Breast epithelium (tissue), 4 donors: ENCODE results near the gene ZNF444. TPM values are rescaled to one million over a fixed set of nuclear protein-coding genes. Genes with fewer than 3 reads are reported as not detected.

Experiments used
- DNase-seq, 2 donors: peaks; one replicate each; pipeline ENCODE4 v3.0.0-alpha.2; 2019; ENCODE audit warnings: low spot score in 2 of 2
- H3K27ac ChIP-seq, 2 donors: fragments of 200-600 bp; sonication (generic) in 1 of 2; one replicate each; pipeline ENCODE4 v1.5.1; 2016 to 2019; ENCODE audit warnings: mild to moderate bottlenecking in 1 of 2
- H3K27me3 ChIP-seq, 2 donors: fragments of 200-600 bp; sonication (generic) in 1 of 2; one replicate each; pipeline versions ENCODE4 v1.5.1 to v1.6.0; 2017 to 2019; ENCODE audit warnings: control low read depth in 1 of 2, mild to moderate bottlenecking in 1 of 2
- H3K36me3 ChIP-seq: fragments of 200-600 bp; one replicate; pipeline ENCODE4 v1.5.1; 2019
- H3K4me1 ChIP-seq, 2 donors: fragments of 200-600 bp; sonication (generic); one replicate each; pipeline ENCODE4 v1.5.1; 2016 to 2019; ENCODE audit warnings: control low read depth in 1 of 2
- H3K4me3 ChIP-seq, 3 donors: fragments of 200-600 bp; sonication (generic); 1 replicate in 2 of 3; 2 replicates in 1 of 3; pipeline ENCODE4 v1.5.1; 2016 to 2019; ENCODE audit warnings: mild to moderate bottlenecking in 3 of 3, moderate library complexity in 2 of 3
- H3K9me3 ChIP-seq, 2 donors: fragments of 200-600 bp; sonication (generic) in 1 of 2; one replicate each; pipeline ENCODE4 v1.5.1; 2016 to 2019; ENCODE audit warnings: control low read depth in 1 of 2
- POLR2A ChIP-seq: fragments of 450-650 bp; IDR thresholded peaks from one replicate; pipeline ENCODE4 v1.6.1; 2016; ENCODE audit warnings: antibody characterized with exemption, mild to moderate bottlenecking, moderate library complexity
- POLR2AphosphoS5 ChIP-seq, 3 donors: sonication (generic); formaldehyde crosslinking; IDR thresholded peaks; one replicate each; pipeline ENCODE4 v1.6.1; 2017; ENCODE audit warnings: antibody characterized with exemption in 3 of 3
- intact Hi-C: fragments of 100-400 bp; cut with DNase I; formaldehyde crosslinking; loops from one replicate; pipeline ENCODE4 v1.15.1; 2023; ENCODE audit warnings: low total_unique reads
- total RNA-seq, 3 donors: library from RNA; depleted of rRNA; stranded (reverse); fragments of >200 nt; gene quantifications; one replicate each; pipeline ENCODE4 v1.1.0, GENCODE V29; 2016
- TF ChIP-seq, protein P1 (sequence below), 3 donors: fragments of 450-650 bp; IDR thresholded peaks; one replicate each; pipeline ENCODE4 v1.5.1; 2016 to 2017; ENCODE audit warnings: antibody characterized with exemption in 3 of 3, mild to moderate bottlenecking in 3 of 3, moderate library complexity in 3 of 3

Gene ZNF444
- total RNA-seq, 3 donors from 2014 or later = 13.9 to 38.5 (median 33.1) TPM

DNA sequence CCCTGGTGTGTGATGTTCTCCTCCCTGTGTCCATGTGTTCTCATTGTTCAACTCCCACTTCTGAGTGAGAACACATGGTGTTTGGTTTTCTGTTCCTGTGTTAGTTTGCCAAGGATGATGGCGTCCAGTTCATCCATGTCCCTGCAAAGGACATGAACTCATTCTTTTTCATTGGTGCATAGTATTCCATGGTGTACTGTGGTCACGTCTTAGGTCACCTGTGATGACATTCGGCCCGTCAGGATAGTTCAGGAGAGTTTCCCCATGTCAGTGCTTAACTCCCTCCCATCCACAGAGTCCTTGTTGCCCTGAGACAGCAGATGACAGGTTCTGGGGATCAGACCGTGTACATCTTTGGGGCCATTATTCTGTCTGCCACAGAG lies 8.6 kb downstream of the ZNF444 start:
- no peak overlapping the region for H3K27ac ChIP-seq
- TF ChIP-seq, protein P1, sequence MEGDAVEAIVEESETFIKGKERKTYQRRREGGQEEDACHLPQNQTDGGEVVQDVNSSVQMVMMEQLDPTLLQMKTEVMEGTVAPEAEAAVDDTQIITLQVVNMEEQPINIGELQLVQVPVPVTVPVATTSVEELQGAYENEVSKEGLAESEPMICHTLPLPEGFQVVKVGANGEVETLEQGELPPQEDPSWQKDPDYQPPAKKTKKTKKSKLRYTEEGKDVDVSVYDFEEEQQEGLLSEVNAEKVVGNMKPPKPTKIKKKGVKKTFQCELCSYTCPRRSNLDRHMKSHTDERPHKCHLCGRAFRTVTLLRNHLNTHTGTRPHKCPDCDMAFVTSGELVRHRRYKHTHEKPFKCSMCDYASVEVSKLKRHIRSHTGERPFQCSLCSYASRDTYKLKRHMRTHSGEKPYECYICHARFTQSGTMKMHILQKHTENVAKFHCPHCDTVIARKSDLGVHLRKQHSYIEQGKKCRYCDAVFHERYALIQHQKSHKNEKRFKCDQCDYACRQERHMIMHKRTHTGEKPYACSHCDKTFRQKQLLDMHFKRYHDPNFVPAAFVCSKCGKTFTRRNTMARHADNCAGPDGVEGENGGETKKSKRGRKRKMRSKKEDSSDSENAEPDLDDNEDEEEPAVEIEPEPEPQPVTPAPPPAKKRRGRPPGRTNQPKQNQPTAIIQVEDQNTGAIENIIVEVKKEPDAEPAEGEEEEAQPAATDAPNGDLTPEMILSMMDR (IDR thresholded peaks at IDR 0.05) = no peak
- TF ChIP-seq POLR2AphosphoS5 (IDR thresholded peaks at IDR 0.05) = no peak
- no peak for TF ChIP-seq POLR2A
- H3K4me3 ChIP-seq = no peak overlapping the region
- no peak for DNase-seq
- no peaks in the 10 kb centered on the region for H3K27me3 ChIP-seq
- no peaks in the 10 kb centered on the region for H3K9me3 ChIP-seq
- no peaks in the 10 kb centered on the region for H3K4me1 ChIP-seq
- intact Hi-C loops = no loop called here
- no peaks in the 10 kb centered on the region for H3K36me3 ChIP-seq

GRCh38 chr19:56150358-56150757 lies 9.3 kb downstream of the ZNF444 start:
- Histone ChIP-seq H3K27me3 (no peaks in the 10 kb centered on the region), H3K9me3 (no peaks in the 10 kb centered on the region), H3K4me3 (no peak overlapping the region), H3K4me1 (no peaks in the 10 kb centered on the region), H3K27ac (no peak overlapping the region), H3K36me3 (no peaks in the 10 kb centered on the region)
- DNase-seq = no peak
- intact Hi-C loops = no loop called here
- TF ChIP-seq POLR2AphosphoS5 (IDR thresholded peaks at IDR 0.05) (no peak), POLR2A (no peak)
- TF ChIP-seq, protein P1 (IDR thresholded peaks at IDR 0.05) = no peak

DNA sequence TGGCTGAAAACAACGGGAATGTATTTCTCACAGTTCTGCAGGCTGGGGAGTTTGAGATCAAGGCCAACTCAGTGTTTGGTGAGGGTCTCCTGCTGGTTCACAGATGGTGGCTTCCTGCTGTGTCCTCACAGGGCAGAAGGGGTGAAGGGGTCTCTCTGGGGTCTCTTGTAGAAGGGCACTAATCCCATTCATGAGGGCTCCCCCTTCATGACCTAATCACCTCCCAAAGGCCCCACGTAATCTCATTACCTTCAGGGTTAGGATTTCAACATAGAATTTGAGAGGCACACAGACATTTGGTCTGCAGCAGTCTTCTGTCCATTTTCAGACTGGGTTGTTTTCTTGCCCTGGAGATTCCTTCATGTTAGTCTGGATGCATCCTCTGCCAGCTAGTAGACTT lies 11.6 kb downstream of the ZNF444 start:
- H3K9me3 ChIP-seq = no peaks in the 10 kb centered on the region
- DNase-seq = no peak
- H3K36me3 ChIP-seq = no peaks in the 10 kb centered on the region
- no peak overlapping the region for H3K4me3 ChIP-seq
- intact Hi-C loops = no loop called here
- H3K4me1 ChIP-seq = no peaks in the 10 kb centered on the region
- H3K27me3 ChIP-seq = no peaks in the 10 kb centered on the region
- no peak overlapping the region for H3K27ac ChIP-seq
- TF ChIP-seq POLR2A (no peak), POLR2AphosphoS5 (IDR thresholded peaks at IDR 0.05) (no peak)
- TF ChIP-seq, protein P1 (IDR thresholded peaks at IDR 0.05) = no peak

DNA sequence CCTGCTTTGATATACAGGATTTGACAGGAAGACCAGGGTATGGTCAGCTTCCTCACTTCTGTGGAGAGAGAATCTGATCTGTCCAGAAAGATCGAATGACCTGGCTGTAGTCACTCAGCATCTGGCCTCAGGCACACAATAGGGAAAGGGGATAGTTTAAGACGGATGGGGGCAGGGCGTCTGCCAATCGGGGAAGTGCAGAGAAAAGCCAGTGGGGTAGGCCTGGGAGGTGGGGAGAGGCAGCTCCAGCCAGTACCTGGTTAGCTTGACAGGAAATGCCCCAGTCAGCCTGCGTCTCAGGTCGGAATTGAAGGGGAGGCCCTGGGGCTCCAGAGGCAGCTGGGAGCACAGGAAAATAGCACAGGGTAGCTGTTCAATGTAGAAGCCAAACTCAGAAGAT lies 12.4 kb downstream of the ZNF444 start:
- no peak for DNase-seq
- Histone ChIP-seq H3K4me1 (no peaks in the 10 kb centered on the region), H3K4me3 (no peak overlapping the region), H3K27me3 (no peaks in the 10 kb centered on the region), H3K36me3 (no peaks in the 10 kb centered on the region), H3K27ac (no peak overlapping the region), H3K9me3 (no peaks in the 10 kb centered on the region)
- intact Hi-C loops = no loop called here
- TF ChIP-seq POLR2A = no peak
- TF ChIP-seq, protein P1 (IDR thresholded peaks at IDR 0.05) = no peak
- no peak for TF ChIP-seq POLR2AphosphoS5 (IDR thresholded peaks at IDR 0.05)

DNA sequence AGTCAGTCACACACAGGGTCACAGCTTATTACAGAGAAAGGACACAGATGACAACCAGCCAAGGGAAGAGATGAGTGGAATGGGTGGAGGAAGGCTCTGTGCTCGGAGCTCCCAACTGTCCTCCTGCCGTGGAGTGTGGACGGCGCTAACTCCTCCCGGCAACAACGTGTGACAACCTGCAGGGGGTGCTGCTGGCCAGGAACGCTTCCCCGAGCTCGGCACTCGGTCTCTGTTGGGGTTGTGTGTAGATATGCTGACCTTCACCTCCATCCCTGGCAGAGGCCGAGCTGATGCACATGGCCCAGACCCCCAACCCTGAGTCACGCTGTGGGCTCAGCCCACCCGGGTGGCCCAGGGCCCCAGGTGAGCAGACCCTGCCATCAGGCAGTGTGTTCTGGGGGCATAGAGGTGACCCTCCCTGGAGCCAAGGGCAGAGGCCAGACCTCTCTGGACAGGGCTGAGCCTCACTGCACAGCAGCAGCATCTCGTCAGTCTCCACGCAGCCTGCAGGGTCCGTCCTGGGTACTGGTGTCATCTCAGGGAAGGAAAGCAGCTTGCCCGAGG lies 14.1 kb downstream of the ZNF444 start:
- Histone ChIP-seq H3K4me3 (no peak overlapping the region), H3K27me3 (no peaks in the 10 kb centered on the region), H3K27ac (no peak overlapping the region), H3K9me3 (no peaks in the 10 kb centered on the region), H3K4me1 (no peaks in the 10 kb centered on the region), H3K36me3 (peaks cover 5% of the 10 kb centered on the region)
- no peak for DNase-seq
- TF ChIP-seq, protein P1 (IDR thresholded peaks at IDR 0.05) = no peak
- TF ChIP-seq POLR2A = no peak
- TF ChIP-seq POLR2AphosphoS5 (IDR thresholded peaks at IDR 0.05) = no peak
- intact Hi-C loops = no loop called here
